Measurements from ENCODE around the gene HOXA1.

- TF ChIP-seq CTCF (IDR thresholded peaks at IDR 0.05; ENCODE audit: low read depth, low read length), result no peak
- TF ChIP-seq POLR2A (IDR thresholded peaks at IDR 0.05; ENCODE audit: extremely low read depth, insufficient read length), result no peak
Observed at GRCh38 chr7:27083646-27084045, 12.2 kb downstream of the HOXA1 start.
